Measurements from ENCODE around the gene LENG1.

DNA sequence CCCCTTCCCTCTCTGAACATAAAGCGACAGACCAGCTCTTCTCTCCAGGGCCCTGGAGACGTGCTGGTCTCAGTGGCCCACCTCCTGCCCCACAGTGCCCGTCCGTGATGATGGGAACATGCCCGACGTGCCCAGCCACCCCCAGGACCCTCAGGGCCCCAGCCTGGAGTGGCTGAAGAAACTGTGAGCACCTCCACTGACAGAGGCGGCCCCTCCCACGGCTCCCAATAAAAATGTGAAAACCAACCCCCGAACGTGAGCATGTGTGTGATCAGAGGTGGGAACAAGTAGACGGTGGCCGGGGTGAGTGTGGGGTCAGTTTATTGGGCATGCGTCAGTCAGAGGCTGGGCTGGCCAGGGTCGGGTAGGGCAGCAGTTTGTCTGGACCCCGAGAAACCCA, 52.8 kb downstream of the LENG1 start:
- TF ChIP-seq POLR2A (IDR thresholded peaks at IDR 0.05) = no peak
- TF ChIP-seq, protein P1, sequence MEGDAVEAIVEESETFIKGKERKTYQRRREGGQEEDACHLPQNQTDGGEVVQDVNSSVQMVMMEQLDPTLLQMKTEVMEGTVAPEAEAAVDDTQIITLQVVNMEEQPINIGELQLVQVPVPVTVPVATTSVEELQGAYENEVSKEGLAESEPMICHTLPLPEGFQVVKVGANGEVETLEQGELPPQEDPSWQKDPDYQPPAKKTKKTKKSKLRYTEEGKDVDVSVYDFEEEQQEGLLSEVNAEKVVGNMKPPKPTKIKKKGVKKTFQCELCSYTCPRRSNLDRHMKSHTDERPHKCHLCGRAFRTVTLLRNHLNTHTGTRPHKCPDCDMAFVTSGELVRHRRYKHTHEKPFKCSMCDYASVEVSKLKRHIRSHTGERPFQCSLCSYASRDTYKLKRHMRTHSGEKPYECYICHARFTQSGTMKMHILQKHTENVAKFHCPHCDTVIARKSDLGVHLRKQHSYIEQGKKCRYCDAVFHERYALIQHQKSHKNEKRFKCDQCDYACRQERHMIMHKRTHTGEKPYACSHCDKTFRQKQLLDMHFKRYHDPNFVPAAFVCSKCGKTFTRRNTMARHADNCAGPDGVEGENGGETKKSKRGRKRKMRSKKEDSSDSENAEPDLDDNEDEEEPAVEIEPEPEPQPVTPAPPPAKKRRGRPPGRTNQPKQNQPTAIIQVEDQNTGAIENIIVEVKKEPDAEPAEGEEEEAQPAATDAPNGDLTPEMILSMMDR (IDR thresholded peaks at IDR 0.05 in 8 of 11, conservative IDR thresholded peaks at IDR 0.05 in 3 of 11) = no peak
- no peak for TF ChIP-seq POLR2AphosphoS5 (IDR thresholded peaks at IDR 0.05)

Measured in spleen (tissue), 7 donors.